IPS-20b (cell line): ENCODE results near the gene PRICKLE2.
A peak's percentile ranks its signal among the peaks of the same experiment; 100 is the strongest.
"Not testable (repeated sequence)": the region's sequence is repeated elsewhere in the genome, so short reads cannot be mapped to it uniquely, and the experiment has no call there.

Experiments used
- H3K27ac ChIP-seq: one replicate; pipeline ENCODE4 v1.5.1; 2013; ENCODE audit warnings: low read length
- H3K27me3 ChIP-seq: 2 replicates; pipeline ENCODE4 v1.6.1; 2013; ENCODE audit warnings: mild to moderate bottlenecking, low read length, inconsistent platforms; ENCODE audit not compliant: insufficient read depth
- H3K36me3 ChIP-seq: 2 replicates; pipeline ENCODE4 v1.6.1; 2013; ENCODE audit warnings: low read depth, mild to moderate bottlenecking, inconsistent platforms, low read length, moderate library complexity; ENCODE audit not compliant: insufficient read depth
- H3K4me1 ChIP-seq: 2 replicates; pipeline ENCODE4 v1.6.1; 2013; ENCODE audit warnings: mild to moderate bottlenecking, control low read depth, inconsistent platforms, low read length, moderate library complexity; ENCODE audit not compliant: insufficient read depth
- H3K4me3 ChIP-seq: 2 replicates; pipeline ENCODE4 v1.5.1; 2013; ENCODE audit warnings: mild to moderate bottlenecking, low read length, inconsistent platforms
- H3K9ac ChIP-seq: 2 replicates; pipeline ENCODE4 v1.6.1; 2013; ENCODE audit warnings: low read depth, mild to moderate bottlenecking, inconsistent platforms, low read length, moderate library complexity
- H3K9me3 ChIP-seq: 2 replicates; pipeline ENCODE4 v1.6.1; 2013; ENCODE audit warnings: mild to moderate bottlenecking, low read depth, low read length, inconsistent platforms; ENCODE audit not compliant: insufficient read depth

The PRICKLE2 gene

DNA sequence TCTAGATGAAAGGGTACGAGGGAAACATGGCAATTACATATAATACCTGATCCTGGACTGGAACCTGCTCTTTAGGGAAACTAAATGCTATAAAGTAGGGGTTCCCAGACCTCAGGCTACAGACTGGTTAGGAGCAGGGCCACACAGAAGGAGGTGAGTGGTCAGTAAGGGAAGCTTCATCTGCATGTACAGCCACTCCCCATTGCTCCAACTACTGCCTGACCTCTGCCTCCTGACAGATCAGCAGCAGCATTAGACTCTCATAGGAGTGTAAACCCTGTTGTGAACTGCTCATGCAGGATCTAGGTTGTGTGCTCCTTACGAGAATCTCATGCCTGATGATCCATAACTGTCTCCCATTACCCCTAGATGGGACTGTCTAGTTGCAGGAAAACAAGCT is 123.1 kb downstream of the PRICKLE2 start:
- H3K9me3 ChIP-seq: no peaks in the 10 kb centered on the region
- no peaks in the 10 kb centered on the region for H3K27me3 ChIP-seq
- H3K4me1 ChIP-seq: peaks cover 20% of the 10 kb centered on the region
- no peak overlapping the region for H3K4me3 ChIP-seq
- H3K27ac ChIP-seq: no peak overlapping the region
- H3K9ac ChIP-seq: no peak overlapping the region
- peaks cover 3% of the 10 kb centered on the region; the same call in 1 of the 2 replicates for H3K36me3 ChIP-seq

DNA sequence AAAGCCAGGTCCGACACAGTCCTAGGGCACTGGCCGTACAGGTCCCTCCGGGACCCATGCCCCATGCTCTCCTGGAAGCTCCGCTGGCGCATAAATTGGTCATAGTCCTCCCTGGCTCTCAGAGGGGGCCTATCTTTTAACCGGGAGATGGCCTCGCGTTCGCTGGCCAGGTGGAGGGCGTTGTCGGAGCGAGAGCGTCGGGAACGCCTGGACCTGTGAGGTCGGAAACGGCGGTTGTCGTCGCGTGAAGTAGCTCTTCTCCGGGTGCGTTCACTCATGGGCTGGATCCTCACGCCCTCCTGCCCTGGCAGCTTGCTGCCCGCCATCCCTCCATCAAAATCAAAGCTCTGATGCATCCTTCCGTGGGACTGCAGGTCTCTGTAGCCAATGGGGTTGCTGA is 126.0 kb downstream of the PRICKLE2 start:
- H3K9ac ChIP-seq: no peak overlapping the region
- H3K27me3 ChIP-seq: no peaks in the 10 kb centered on the region
- H3K27ac ChIP-seq: no peak overlapping the region
- peaks cover 24% of the 10 kb centered on the region for H3K4me1 ChIP-seq
- peaks cover 3% of the 10 kb centered on the region; the same call in 1 of the 2 replicates for H3K36me3 ChIP-seq
- H3K9me3 ChIP-seq: no peaks in the 10 kb centered on the region
- no peak overlapping the region for H3K4me3 ChIP-seq

DNA sequence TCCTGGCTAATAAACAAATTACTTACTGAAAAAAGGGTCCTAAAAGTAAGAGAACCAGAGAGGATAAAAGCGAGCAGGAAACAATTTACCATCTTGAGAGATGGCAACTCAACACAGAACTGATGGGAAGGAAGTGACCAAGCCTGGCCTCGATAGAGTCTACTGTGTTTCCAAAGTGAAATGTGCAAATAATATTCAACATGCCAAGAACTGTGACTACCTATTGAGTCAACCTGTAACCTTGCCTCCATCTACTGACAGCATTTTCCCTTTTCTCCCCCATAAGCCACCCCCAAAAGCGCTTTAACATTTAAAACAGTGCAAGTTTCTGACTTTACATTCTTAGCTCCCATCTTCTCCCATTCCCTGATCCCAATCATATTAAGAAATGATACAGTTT is 126.6 kb downstream of the PRICKLE2 start:
- H3K27me3 ChIP-seq: no peaks in the 10 kb centered on the region
- H3K9me3 ChIP-seq: no peaks in the 10 kb centered on the region
- peaks cover 3% of the 10 kb centered on the region; the same call in 1 of the 2 replicates for H3K36me3 ChIP-seq
- H3K27ac ChIP-seq: no peak overlapping the region
- H3K4me1 ChIP-seq: peaks cover 31% of the 10 kb centered on the region
- no peak overlapping the region for H3K4me3 ChIP-seq
- H3K9ac ChIP-seq: no peak overlapping the region

DNA sequence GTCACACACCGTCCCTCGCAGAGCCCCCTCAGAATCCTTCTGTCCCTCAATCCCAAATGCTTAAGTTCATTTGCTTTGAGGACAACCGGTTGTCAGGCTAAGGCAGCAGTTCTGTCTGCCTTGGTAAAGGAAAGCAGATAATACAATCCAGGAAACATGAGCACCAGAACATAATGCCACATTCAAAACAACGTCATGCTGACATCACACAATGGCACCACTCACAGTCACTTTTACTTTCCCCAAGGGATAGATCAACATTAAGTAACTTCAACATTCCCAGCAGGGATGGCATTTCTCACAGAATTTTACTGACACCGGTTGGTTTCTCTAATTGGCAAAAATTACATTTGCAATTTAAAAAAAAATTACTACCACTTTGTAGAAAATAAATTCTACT is 127.3 kb downstream of the PRICKLE2 start:
- H3K4me1 ChIP-seq: peaks cover 37% of the 10 kb centered on the region
- no peaks in the 10 kb centered on the region for H3K9me3 ChIP-seq
- H3K27me3 ChIP-seq: no peaks in the 10 kb centered on the region
- no peak overlapping the region for H3K27ac ChIP-seq
- H3K9ac ChIP-seq: no peak overlapping the region
- H3K36me3 ChIP-seq: peaks cover 3% of the 10 kb centered on the region; the same call in 1 of the 2 replicates
- H3K4me3 ChIP-seq: no peak overlapping the region

DNA sequence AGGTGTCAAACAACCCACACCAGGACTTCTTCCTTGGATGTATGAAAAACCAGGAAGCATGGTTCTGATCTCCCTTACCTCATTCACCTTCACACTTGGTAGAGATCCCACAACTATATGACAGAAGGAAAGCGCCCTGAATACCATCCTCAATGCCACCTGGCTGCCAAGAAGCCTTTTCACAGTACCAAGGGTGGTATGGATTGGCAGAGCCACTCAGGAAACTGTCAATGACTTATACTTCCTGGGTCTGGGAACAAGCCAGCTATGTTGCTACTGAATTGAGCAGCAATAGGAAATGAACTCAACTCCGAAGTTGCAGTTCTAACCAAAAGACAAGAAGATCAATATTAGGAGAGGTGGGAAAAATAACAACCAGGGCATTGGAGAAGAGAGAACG is 129.5 kb downstream of the PRICKLE2 start:
- no peak overlapping the region for H3K4me3 ChIP-seq
- peaks cover 3% of the 10 kb centered on the region; the same call in 1 of the 2 replicates for H3K36me3 ChIP-seq
- no peak overlapping the region for H3K27ac ChIP-seq
- H3K4me1 ChIP-seq: peaks cover 37% of the 10 kb centered on the region
- no peak overlapping the region for H3K9ac ChIP-seq
- no peaks in the 10 kb centered on the region for H3K27me3 ChIP-seq
- H3K9me3 ChIP-seq: no peaks in the 10 kb centered on the region

DNA sequence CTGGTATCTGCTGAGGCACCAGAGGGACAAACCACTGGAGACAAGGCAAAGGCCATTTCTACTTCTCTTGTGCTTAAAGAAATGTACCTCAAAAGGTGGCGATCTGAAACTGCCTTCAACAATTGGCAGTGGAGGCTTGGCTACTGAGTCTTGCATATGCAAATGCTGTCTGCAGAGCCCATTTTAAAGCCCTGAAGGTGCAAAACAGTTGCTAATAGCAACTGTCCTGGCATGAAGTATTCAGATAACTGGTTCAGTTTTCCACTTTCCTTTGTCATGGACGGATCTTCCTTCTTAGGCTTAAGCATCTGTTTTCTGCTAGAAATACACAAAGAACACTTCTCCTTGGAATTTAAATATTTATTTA is 130.6 kb downstream of the PRICKLE2 start:
- Histone ChIP-seq H3K9me3 (no peaks in the 10 kb centered on the region), H3K4me1 (peaks cover 37% of the 10 kb centered on the region), H3K4me3 (peak overlapping the region; percentile 56), H3K36me3 (peaks cover 3% of the 10 kb centered on the region; the same call in 1 of the 2 replicates), H3K27ac (peak overlapping the region; percentile 94), H3K9ac (peak overlapping the region; percentile 69; the same call in 1 of the 2 replicates), H3K27me3 (no peaks in the 10 kb centered on the region)

DNA sequence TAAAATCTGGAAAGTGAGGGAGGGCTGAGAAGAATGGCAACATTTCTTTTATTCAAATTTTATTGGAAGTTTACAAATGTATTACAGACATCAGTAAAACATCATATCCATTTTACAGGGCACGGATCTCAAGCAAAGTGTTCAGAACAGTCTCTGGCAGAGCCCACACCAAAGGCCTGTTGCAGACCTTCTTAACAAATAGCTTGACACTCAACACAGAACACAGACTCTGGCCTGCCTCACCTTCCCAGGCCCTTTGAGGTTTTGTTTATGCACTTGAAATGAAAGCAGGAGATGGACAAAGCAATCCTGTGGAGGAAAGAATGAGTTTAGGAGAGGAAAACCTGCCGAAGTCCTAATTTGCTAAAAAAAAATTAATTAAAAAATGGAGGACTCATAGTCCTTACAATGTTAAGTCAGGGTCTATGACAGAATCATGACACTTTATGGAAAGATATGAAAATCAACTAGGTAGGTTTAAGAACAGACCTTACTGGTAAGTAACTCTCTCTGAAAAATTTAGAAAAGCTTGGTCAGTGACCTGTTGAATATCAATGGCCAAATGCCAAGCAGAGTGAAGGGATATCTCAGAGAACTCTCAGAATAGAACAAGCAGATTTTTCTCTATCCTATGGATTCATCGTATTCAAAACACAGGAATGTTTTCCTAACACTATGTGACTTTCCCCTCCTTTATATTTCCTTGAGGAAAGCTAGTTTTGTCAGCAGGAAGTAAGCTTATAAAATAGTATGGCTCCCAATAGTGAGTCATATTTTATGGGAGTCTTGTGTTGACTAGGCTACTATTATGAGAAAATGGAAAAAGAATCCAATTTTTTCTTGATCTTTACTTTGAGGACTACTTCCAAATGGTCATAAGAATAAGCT is 131.2 kb downstream of the PRICKLE2 start:
- Histone ChIP-seq H3K36me3 (peaks cover 3% of the 10 kb centered on the region; the same call in 1 of the 2 replicates), H3K27ac (peak overlapping the region; percentile 94)

DNA sequence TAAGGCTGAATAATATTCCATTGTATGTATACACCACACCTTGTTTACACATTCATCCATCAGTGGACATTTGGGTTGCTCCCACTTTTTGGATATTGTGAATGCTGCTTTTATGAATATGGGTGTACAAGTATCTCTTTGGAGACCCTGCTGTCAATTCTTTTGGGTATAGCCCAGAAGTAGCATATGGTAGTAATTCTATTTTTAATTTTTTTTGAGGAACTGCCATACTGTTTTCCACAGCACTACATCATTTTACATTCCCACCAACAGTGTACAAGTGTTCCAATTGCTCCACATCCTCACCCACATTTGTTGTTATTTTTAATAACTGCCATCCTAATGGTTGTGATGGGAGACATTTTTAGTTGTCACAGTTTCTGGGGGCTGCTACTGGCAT is 132.1 kb downstream of the PRICKLE2 start:
- peak overlapping the region; percentile 69; the same call in 1 of the 2 replicates for H3K9ac ChIP-seq
- H3K27me3 ChIP-seq: no peaks in the 10 kb centered on the region
- no peaks in the 10 kb centered on the region for H3K36me3 ChIP-seq
- H3K9me3 ChIP-seq: no peaks in the 10 kb centered on the region
- H3K27ac ChIP-seq: peak overlapping the region; percentile 21
- peaks cover 34% of the 10 kb centered on the region for H3K4me1 ChIP-seq
- no peak overlapping the region for H3K4me3 ChIP-seq

More for the DNA sequence above, 131.2 kb downstream of the PRICKLE2 start:
- H3K9ac ChIP-seq: peak overlapping the region; percentile 69; the same call in 1 of the 2 replicates
- no peaks in the 10 kb centered on the region for H3K9me3 ChIP-seq
- H3K4me1 ChIP-seq: peaks cover 37% of the 10 kb centered on the region
- H3K27me3 ChIP-seq: no peaks in the 10 kb centered on the region
- H3K4me3 ChIP-seq: peak overlapping the region; percentile 56

DNA sequence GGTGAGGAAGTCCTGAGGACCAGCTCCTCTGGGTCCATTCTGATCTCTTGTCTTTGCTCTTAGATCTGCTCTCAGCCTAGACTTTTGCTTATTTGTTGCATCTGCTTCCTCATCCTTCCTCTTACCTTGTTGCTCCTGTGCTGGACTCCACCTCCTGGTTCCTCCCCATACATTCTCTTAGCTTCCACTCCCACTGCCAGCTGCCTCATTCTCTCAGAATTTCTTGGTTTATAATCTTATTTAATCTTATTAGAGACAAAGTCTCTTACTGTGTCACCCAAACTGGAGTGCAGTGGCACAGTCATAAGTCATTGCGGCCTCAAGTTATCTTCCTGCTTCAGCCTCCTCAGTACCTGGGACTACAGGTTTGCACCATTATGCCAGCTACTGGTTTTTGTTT is 133.8 kb downstream of the PRICKLE2 start:
- Histone ChIP-seq H3K27ac (no peak overlapping the region), H3K27me3 (no peaks in the 10 kb centered on the region), H3K4me1 (peaks cover 36% of the 10 kb centered on the region), H3K9me3 (no peaks in the 10 kb centered on the region), H3K36me3 (no peaks in the 10 kb centered on the region), H3K4me3 (no peak overlapping the region), H3K9ac (no peak overlapping the region)

DNA sequence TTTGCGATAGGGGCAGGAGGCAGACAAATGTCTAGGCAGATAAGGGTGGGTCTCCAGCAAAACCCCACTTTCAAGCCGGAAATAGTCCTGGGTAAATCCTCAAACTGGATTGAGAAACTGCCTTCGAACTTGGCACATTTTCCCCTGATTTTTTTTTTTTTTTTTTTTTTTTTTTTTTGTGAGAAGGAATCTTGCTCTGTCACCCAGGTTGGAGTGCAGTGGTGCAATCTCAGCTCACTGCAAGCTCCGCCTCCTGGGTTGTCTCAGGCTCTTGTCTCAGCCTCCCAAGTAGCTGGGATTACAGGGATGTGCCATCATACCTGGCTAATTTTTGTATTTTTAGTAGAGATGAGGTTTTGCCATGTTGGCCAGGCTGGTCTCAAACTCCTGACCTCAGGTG is 135.9 kb downstream of the PRICKLE2 start:
- not testable (repeated sequence) for H3K27ac ChIP-seq, H3K36me3 ChIP-seq, H3K9ac ChIP-seq, H3K4me3 ChIP-seq, H3K9me3 ChIP-seq, H3K27me3 ChIP-seq
- peaks cover 26% of the 10 kb centered on the region for H3K4me1 ChIP-seq

DNA sequence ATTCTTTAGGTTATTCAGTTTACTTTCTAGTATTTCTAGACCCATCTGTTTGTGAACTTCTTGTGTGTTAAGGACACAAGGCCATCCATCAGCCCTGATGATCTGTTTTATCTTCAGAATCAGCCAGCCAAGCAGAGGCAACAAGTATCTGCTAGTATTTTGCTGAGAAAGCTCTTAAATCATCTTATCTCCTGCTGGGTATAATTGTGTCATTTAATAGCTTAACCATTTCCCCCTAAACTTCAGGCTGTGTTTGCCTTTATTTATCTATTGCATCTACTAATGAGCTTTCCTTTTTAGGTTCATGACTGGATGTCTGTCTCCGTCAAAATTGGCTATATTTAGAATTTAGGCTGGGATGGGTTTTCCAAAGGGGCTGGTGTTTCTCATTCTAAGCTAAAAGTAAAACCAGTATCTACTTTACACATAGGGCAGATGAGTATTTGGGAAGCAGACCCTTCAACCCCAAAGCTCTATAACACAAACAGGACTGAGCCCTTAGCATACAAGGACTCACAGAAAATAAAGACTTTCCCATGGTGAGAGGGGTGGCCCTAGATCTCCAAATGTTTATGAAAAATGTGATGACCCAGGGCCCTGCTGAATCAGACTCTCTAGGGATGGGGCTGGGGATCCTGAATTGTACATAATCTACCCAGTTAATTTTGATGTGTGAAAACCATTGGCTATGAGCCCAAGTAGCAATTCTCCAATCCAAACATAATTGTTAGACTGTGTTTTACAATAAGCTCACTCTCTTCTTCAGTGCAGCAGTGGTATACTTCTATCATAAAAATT is 136.7 kb downstream of the PRICKLE2 start:
- Histone ChIP-seq H3K9ac (no peak overlapping the region), H3K9me3 (no peaks in the 10 kb centered on the region), H3K36me3 (no peaks in the 10 kb centered on the region), H3K4me1 (peaks cover 23% of the 10 kb centered on the region; the same call in 1 of the 2 replicates), H3K4me3 (no peak overlapping the region), H3K27ac (no peak overlapping the region), H3K27me3 (no peaks in the 10 kb centered on the region)
